HepG2 (cell line): Measurements from ENCODE around the gene LAMB3.

Source experiments
- ATF3 ChIP-seq: sonication (generic); formaldehyde crosslinking; IDR thresholded peaks from 2 replicates; pipeline ENCODE4 v1.4.0; 2020; ENCODE audit warnings: missing genetic modification reagents
- KLF11 ChIP-seq: IDR thresholded peaks from 2 replicates; pipeline ENCODE4 v1.6.1; 2016; ENCODE audit warnings: missing compliant biosample characterization
- MTA1 ChIP-seq: sonication (generic); formaldehyde crosslinking; IDR thresholded peaks from 2 replicates; pipeline ENCODE4 v1.4.0; 2020; ENCODE audit warnings: missing genetic modification reagents, mild to moderate bottlenecking, borderline replicate concordance
- ZNF362 ChIP-seq: sonication (generic); formaldehyde crosslinking; IDR thresholded peaks from 2 replicates; pipeline ENCODE4 v1.4.0; 2020; ENCODE audit warnings: missing genetic modification reagents, mild to moderate bottlenecking, borderline replicate concordance

GRCh38 chr1:209612646-209613399 lies 39.4 kb downstream of the LAMB3 start:
- no peak for TF ChIP-seq KLF11
- no peak for TF ChIP-seq ATF3 (CRISPR knock-in tag)
- TF ChIP-seq MTA1 (CRISPR knock-in tag) = no peak
- TF ChIP-seq ZNF362 (CRISPR knock-in tag) = no peak
